Esophagus muscularis mucosa (tissue), 2 donors: ENCODE results near the gene ZNF836.

Experiments used
- POLR2A ChIP-seq: fragments of 450-650 bp; IDR thresholded peaks from one replicate; pipeline ENCODE4 v1.6.1; 2017; ENCODE audit warnings: antibody characterized with exemption, moderate library complexity, mild to moderate bottlenecking, low read depth
- POLR2AphosphoS5 ChIP-seq, 2 donors: sonication (generic); formaldehyde crosslinking; IDR thresholded peaks; one replicate each; pipeline ENCODE4 v1.6.1; 2017; ENCODE audit warnings: antibody characterized with exemption in 2 of 2

DNA sequence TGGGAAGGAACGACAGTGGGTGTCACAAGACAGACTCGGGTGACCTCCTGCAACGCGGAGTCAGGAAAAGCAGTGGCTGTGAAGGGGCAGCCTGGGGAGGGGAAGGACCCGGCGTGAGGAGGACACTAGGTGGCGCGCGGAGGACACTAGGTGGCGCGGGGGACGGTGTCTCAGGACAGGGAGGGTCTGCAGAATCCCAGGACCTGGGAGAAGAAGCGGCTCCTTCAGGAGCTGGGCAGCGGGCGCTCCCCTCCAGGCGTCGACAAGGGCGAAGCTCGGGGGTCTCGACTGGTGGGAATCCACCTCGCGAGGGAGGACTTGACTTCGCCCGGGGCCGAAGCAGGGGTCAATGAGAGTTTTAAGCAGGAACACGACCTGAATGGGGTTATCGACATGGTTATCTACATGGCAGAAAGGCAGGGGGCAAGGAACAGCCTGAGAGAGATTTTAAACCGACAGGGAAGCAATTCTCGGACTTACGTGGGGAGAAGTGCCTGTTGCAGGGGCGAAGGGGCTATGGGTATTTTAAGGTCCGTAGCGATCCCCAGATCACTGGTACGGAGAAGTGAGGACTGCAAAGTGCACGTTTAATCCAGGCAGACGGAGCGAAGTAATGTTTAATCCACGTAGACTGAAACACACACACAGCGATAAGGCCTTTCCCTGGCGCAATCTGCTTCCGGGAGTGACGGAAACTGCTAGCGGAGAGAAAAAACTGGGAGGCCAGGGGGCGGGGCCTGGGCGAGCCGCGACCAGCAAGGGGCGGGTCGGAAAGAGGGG, 32.0 kb downstream of the ZNF836 start, which contains the start of gene ZNF616:
- TF ChIP-seq POLR2A (peak; percentile 34), POLR2AphosphoS5 (IDR thresholded peaks at IDR 0.05) (peak; percentile 91 to 93)
